GM21717 (cell line): Measurements from ENCODE around the gene SPESP1.

ENCODE experiments used
- ATAC-seq: cut with Tn5 transposase; IDR thresholded peaks from one replicate; pipeline ENCODE4 v1.9.1; 2021; ENCODE audit warnings: mild to moderate bottlenecking, moderate library complexity; ENCODE audit not compliant: unreplicated experiment

The SPESP1 gene

GRCh38 chr15:68990992-68991500 lies 60.7 kb downstream of the SPESP1 start:
- no peak for ATAC-seq

GRCh38 chr15:68991723-68992122 lies 61.4 kb downstream of the SPESP1 start:
- ATAC-seq: no peak

GRCh38 chr15:68992696-68993095 lies 62.4 kb downstream of the SPESP1 start:
- no peak for ATAC-seq

DNA sequence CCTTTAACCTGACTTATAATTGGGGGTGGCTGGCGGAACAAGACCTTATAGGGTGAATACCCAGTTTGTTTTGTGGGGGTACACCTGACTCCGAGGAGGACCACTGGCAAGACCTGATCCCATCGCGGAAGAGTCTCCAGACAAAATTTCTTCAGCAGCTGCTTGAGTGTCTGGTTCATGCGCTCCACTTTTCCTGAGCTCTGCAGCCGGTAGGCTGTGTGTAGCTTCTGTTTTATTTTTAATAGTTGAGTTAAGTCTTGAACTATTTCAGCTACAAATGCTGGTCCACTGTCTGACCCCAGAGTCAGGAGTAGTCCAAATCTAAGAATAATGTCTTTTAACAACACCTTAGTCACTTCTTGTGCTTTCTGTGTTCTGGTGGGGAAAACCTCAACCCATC lies 63.0 kb downstream of the SPESP1 start:
- ATAC-seq: no peak

DNA sequence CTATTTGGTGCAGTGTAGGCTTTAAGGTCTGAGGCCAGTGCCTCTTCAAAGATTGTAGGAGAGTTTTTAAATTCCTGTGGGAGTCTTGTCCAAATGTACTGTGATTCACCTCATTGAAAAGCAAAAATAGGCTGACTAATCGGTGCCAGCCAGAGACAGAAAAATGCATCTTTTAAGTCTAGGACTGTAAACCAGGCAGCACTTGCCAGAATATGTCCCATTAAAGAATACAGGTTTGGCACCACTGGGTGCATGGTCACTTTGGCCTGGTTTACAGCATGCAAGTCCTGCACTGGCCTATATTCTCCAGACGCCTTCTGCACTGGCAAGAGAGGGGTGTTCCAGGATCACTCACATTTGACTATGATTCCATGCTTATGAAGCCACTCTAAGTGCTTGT lies 63.8 kb downstream of the SPESP1 start:
- ATAC-seq: no peak

DNA sequence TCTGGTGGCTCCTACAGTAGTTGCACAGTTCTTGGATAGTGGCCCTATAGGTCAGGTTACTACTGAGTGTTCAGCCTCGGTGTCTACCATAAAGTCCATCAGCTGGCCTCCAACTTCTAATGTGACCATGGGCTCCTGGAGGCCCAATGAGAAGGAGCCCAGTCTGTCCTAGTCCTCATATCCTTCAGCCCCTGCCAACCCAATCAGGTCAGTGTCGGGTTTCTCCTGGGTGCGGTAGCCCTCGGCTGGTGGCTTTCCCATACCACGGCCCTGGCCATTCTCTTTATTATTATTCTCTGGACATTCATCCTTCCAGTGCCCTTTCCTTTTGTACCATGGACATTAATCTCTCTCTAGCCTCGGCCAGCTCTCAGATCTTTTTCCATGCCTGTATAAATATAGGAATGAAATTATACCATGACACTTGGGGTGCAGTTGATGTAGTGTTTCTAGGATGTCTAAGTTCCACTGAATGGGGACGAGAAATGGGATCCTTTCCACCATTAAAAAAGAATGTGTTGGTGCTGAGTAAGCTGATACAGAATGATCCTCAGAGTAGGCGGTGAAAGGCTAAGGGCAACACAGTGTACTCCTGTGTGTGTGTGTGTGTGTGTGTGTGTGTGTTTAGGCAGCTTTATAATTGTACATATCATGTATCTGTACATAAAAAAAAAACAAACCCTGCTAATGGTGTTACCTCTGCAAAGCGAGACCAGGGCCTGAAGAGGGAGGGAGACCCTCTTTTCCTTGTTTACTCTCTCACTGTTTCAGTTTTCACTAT lies 64.8 kb downstream of the SPESP1 start:
- ATAC-seq: no peak
